Measurements from ENCODE around the gene AQP12A.

DNA sequence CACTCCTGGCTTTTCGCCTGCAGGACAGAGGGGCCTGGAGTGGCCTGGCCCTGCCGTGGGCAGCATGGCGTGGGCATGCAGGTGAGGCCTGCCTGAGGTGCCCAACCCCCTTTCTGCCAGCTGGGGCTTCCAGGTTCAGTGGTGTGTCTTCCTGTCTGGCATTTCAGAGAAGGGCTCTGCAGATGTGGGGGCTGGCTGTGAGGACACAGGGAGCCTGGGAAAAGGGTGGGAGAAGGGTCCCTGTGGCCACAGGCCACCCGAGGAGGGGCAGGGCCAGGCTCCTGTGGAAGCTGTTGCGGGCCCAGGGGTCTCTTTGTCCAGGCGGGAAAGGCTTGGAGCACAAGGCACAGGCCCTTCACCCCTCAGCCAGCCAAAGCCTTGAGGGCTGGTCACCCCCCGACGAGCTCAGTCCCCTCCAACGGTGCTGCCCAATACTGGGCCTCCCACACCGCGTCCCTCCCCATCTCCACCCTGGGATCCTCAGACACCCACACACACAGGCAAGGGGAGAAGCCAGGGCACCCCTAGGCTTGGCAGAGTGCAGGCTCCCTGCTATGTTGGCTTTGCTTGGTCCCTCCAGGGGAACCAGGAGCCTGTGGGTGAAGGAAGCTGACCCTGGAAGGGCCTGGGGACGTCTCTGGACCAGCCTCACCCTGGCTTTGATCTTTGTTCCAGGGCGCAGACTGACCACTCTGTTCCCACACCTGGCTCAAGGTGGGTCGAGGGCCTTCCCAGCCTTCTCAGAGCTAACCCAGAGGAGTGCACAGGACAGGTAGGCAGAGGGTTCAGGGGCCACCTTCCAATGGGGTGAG is 3.7 kb upstream of the AQP12A start:
- TF ChIP-seq CEBPB (IDR thresholded peaks at IDR 0.05; ENCODE audit: low read depth): no peak
- TF ChIP-seq, protein P1, sequence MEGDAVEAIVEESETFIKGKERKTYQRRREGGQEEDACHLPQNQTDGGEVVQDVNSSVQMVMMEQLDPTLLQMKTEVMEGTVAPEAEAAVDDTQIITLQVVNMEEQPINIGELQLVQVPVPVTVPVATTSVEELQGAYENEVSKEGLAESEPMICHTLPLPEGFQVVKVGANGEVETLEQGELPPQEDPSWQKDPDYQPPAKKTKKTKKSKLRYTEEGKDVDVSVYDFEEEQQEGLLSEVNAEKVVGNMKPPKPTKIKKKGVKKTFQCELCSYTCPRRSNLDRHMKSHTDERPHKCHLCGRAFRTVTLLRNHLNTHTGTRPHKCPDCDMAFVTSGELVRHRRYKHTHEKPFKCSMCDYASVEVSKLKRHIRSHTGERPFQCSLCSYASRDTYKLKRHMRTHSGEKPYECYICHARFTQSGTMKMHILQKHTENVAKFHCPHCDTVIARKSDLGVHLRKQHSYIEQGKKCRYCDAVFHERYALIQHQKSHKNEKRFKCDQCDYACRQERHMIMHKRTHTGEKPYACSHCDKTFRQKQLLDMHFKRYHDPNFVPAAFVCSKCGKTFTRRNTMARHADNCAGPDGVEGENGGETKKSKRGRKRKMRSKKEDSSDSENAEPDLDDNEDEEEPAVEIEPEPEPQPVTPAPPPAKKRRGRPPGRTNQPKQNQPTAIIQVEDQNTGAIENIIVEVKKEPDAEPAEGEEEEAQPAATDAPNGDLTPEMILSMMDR (IDR thresholded peaks at IDR 0.05 in 2 of 3, conservative IDR thresholded peaks at IDR 0.05 in 1 of 3; ENCODE audit: borderline replicate concordance in 1 of 3, insufficient read depth in 1 of 3, low read depth in 2 of 3, low read length in 2 of 3): no peak
- TF ChIP-seq, protein P2, sequence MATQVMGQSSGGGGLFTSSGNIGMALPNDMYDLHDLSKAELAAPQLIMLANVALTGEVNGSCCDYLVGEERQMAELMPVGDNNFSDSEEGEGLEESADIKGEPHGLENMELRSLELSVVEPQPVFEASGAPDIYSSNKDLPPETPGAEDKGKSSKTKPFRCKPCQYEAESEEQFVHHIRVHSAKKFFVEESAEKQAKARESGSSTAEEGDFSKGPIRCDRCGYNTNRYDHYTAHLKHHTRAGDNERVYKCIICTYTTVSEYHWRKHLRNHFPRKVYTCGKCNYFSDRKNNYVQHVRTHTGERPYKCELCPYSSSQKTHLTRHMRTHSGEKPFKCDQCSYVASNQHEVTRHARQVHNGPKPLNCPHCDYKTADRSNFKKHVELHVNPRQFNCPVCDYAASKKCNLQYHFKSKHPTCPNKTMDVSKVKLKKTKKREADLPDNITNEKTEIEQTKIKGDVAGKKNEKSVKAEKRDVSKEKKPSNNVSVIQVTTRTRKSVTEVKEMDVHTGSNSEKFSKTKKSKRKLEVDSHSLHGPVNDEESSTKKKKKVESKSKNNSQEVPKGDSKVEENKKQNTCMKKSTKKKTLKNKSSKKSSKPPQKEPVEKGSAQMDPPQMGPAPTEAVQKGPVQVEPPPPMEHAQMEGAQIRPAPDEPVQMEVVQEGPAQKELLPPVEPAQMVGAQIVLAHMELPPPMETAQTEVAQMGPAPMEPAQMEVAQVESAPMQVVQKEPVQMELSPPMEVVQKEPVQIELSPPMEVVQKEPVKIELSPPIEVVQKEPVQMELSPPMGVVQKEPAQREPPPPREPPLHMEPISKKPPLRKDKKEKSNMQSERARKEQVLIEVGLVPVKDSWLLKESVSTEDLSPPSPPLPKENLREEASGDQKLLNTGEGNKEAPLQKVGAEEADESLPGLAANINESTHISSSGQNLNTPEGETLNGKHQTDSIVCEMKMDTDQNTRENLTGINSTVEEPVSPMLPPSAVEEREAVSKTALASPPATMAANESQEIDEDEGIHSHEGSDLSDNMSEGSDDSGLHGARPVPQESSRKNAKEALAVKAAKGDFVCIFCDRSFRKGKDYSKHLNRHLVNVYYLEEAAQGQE (IDR thresholded peaks at IDR 0.05; ENCODE audit: low read depth): no peak

Data from HCT116 (cell line).